Neural cell (in vitro differentiated cells): ENCODE measurements around the gene PAX6.

Experiments
- CTCF ChIP-seq: fragments of 450-650 bp; IDR thresholded peaks from 2 replicates; pipeline ENCODE4 v1.5.1; 2014; ENCODE audit warnings: antibody characterized with exemption, mild to moderate bottlenecking, moderate library complexity; ENCODE audit not compliant: poor library complexity, severe bottlenecking
- EP300 ChIP-seq: fragments of 450-650 bp; conservative IDR thresholded peaks from 2 replicates; pipeline ENCODE4 v1.6.1; 2014; ENCODE audit warnings: antibody characterized with exemption, mild to moderate bottlenecking, moderate library complexity; ENCODE audit not compliant: poor library complexity, severe bottlenecking
- MXI1 ChIP-seq: fragments of 450-650 bp; conservative IDR thresholded peaks from 2 replicates; pipeline ENCODE4 v1.6.1; 2014; ENCODE audit warnings: antibody characterized with exemption, mild to moderate bottlenecking; ENCODE audit not compliant: poor library complexity, severe bottlenecking
- POLR2AphosphoS5 ChIP-seq: IDR thresholded peaks from 2 replicates; pipeline ENCODE4 v1.6.1; 2012
- RAD21 ChIP-seq: fragments of 450-650 bp; conservative IDR thresholded peaks from 2 replicates; pipeline ENCODE4 v1.6.1; 2014; ENCODE audit warnings: antibody characterized with exemption, mild to moderate bottlenecking, moderate library complexity
- REST ChIP-seq: IDR thresholded peaks from 2 replicates; pipeline ENCODE4 v1.6.1; 2012; ENCODE audit warnings: borderline replicate concordance
- TAF1 ChIP-seq: IDR thresholded peaks from 2 replicates; pipeline ENCODE4 v1.6.1; 2012; ENCODE audit warnings: low read depth

DNA sequence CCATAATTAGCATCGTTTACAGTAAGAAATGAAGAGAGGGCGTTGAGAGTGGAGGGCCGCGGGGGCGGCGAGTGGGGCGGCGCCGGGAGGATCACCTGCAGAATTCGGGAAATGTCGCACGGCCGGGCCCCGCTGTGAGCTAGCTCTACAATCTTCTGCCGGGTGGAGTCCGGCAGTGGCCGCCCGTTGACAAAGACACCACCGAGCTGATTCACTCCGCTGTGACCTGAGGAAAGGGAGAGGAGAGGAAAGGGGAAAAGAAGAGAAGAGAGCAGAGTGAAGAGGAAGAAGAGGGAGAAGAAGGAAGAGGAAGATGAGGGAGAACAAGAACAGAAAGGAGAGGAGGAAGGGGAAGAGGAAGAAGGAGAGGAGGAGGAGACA, 8.5 kb downstream of the PAX6 start:
- TF ChIP-seq EP300 (no peak), POLR2AphosphoS5 (no peak), CTCF (no peak), TAF1 (no peak), RAD21 (no peak), MXI1 (no peak), REST (no peak)
